ENCODE measurements around the gene MYO5B.

The MYO5B gene

DNA sequence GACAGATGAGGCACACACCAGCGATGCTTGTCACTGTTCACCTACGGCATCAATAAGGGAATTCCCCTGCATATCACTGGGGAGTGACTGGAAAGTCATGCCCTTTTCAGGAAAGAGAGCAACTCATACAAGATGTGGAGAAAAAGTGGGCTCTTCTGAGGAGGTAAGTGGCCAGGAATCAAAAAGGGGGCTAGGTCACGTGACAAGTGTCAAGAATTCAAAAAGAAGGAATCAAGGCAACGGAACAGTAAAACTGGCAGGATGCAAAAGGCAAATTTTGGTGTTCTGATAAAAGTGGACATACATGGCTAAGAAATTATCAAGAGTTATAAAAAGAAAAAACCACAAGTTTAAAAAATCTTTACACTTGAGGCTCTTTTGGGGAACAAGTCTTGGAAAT lies 190.9 kb downstream of the MYO5B start:
- no peak for DNase-seq

DNA sequence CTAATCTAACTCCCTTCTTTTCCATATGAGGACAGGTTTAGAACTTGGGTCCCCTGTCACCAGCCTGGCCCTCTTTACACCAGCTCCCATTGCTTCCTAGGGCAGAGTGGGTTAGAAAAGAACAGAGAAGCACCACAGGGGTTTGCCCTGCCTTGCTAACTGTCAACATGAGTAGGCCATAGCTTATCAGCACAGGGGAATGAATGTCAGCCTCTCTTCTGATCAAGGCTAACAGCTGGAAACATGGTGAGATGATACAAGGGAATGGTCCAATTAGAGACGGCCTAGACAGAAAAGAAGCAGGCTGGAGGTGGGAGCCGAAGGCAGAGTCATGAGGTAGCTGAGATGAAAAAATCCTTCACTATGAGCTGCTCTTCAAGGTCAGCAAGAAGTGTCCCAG lies 192.2 kb downstream of the MYO5B start:
- DNase-seq, result no peak

- no peak for DNase-seq
Observed at GRCh38 chr18:50000227-50000626, 194.7 kb downstream of the MYO5B start.

DNA sequence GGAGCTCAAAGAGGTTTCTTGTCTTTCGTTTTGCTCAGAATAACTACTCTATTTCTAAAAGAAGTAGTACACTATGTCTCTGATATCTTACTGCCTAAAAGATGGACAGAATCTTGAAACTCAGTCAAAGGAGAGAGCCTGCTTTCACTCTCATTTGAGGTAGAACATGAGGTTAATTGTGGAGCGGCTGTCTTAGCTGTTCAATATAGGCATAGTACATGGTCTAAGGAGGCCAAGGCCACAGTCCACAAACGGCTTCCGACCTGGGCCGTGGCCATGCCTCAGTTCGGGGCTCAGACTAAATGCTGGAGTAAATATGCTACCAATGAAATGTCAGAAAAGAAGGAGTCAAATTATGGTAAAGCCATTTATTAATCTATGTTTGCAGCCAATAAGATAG lies 195.8 kb downstream of the MYO5B start:
- no peak for DNase-seq

- no peak for DNase-seq
Observed at GRCh38 chr18:49997558-49997957, 197.4 kb downstream of the MYO5B start.

- DNase-seq, result no peak
Observed at GRCh38 chr18:49994410-49994809, 200.5 kb downstream of the MYO5B start.

GRCh38 chr18:49993299-49993698 lies 201.6 kb downstream of the MYO5B start:
- no peak for DNase-seq

GRCh38 chr18:49988733-49989132 lies 206.2 kb downstream of the MYO5B start:
- DNase-seq, result no peak

GRCh38 chr18:49988101-49988500 lies 206.8 kb downstream of the MYO5B start:
- DNase-seq, result no peak

DNA sequence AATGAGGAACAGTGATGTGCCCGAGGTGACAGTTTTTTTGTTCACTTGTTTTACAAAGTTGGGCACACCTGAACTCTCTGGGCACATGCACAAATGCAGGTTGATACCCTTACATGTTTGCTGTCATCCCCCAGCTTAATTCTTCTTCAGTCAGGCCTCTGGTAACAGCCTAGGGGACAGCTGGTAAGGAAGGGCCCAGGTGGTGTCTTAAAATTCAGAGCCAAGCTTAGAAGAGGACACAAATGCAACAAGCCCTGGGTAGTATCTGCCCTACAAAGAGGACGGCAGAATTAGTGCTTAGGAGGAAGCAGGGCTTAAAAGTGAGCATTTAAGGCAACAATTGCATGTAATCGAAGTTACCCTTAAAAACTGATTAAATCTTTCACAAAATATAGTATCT lies 209.7 kb downstream of the MYO5B start:
- no peak for DNase-seq

DNA sequence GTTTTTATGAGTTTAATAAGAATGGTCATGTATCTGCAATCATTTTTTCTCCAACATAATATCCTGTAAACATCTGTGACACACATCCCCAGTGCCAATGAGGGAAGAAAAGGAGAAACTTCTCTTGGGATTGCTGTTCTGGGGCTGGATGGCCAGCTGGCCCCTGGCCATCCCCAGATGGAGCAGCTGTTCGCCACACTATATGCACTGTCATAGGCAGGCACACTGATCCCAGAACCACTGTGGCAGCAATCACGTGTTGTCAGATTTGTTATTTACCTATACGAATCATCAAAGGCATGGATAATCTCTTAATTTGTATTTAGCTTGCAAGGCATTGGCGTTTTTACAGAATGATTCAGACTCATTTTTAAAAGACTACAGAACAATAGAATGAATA lies 214.1 kb downstream of the MYO5B start:
- DNase-seq, result no peak

DNA sequence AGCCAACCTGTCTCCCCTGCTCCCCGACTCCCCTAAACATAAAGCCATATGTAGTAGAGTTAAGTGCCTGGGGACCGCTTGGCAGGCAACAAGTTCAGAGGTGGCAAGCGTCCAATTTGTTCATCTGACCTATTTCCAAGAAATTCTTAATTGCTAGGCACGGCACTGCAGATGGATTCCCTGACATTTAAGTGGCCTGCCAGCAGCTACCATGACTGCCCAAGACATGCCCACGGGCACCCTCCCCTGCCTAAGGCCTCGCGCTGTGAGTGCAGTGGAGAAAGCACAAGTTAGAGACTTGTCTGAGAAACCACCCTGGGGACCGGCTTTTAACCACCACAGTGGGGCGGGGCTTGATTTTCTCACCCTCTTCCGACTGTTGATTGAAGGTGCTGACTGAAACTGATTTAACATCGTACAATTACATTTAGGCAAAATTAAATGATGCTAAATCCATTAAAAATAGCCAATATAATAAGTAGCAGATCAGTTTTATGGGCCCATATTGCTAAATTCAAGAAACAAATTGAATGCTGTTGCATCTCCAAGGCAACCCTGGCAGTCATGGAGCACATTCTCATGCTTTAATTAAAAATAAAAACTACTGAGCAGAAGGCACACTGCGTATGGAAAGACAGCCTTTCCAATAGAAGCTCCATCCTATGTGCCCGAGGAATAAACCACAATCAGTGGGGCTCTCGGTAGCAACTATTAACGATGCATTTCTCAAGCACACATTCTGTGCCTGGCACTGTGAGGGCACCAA lies 218.0 kb downstream of the MYO5B start:
- no peak for DNase-seq

DNA sequence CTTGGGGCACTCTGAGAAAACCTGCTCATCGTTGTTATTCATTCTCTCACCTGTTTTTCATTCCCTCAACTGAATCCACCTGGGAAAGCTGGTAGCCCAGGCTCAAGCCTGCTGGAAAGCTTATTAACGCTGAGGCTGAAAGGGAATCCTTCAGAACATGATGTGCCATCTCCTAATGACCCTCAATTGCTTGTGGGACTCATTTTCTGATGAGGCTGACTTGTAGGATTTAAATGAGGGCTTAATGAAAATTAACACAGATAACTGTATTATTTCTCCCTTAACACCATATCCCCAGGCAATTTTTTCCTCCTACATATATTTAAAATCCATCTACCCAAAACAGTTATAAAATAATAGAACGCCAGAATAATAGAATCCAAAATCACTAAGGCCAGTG lies 218.9 kb downstream of the MYO5B start:
- no peak for DNase-seq

DNA sequence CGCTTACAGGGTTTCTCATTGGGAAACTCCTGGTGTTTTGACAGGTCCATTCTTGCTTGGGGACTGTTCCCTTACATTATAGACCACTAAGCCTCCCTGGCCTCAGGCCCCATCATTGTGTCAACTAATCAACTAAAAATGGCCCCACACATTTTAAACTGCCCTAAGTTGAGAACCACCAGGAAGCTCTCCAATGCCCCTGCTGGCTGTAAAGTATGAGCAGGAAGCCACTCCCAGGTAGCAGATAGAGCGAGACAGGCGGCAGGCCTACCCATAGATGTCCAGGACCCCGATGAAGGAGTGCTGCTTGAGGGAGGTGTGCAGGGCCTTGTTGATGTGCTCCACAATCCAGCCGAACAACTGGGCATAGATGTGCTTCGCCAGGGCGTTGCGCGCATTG lies 220.9 kb downstream of the MYO5B start:
- no peak for DNase-seq

DNA sequence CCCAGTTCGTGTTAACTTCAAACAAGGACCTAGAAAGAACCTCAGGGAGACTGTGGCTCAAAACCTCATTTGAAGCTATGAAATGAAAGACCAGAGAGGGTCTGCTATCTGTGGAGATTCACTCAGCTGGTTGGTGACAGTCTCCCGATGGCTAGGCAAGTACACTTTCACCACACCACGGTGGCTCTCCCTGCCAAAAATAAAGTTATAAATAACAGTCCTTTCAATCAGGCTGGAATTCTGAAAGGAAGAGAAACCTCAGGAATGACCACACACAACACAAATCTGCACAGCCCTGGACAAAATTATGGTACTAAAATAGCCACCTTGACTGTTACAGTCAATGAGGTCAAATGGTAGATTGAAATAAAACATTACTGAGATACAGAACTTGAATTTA lies 221.4 kb downstream of the MYO5B start:
- DNase-seq, result no peak

DNA sequence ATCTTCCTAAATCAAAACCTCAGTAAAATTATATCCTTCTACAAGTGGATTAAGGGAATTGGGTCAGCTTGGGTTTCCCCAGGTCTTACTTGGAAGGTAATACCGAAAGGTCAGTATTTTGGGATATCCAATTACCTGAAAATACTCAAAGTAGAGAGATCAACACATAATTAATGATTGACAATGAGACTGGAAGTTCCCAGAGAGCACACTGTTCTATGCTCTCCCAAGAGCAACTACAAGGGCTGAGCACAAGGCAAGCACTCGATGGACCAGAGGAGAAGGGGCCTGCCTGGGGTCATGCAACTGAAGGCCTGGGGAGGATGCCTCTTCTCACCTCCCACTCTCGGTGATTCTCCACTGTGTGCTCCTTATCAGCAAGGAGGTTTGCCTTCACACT lies 222.4 kb downstream of the MYO5B start:
- DNase-seq, result no peak

GRCh38 chr18:49971462-49971861 lies 223.5 kb downstream of the MYO5B start:
- DNase-seq, result no peak

GRCh38 chr18:49970319-49970718 lies 224.6 kb downstream of the MYO5B start:
- no peak for DNase-seq

- no peak for DNase-seq
Observed at GRCh38 chr18:49968644-49969309, 226.2 kb downstream of the MYO5B start.

DNA sequence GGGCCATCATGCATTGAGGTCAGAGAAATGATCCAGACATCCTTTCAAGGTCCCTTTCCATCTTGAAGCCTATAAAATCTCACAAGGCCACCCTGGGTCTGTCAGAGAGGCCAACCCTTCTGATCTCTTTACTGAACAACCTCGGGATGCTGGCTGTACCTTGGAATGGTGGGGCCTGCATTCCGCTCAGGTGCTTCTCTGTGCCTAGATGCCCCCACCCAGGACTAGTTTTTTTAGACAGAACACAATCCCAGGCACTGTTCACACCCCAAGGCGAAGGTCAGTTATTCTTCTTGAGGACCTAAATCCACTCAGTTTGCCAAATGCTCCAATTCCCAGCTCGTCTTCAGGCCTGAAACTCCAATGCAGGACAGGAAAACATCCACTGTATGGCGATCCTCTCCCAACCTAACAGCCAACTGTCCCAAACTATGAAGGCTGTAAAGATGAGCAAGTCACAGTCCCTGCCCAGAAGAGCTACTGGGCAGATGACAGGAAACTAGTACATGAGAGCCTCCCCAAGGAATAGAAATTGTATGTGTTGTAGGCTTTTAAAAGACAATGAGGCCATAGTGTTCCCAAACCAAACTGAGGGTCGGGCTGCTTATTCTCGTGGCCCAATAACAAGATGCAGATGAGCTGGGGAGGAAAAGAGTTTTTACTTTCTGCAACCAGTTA lies 227.2 kb downstream of the MYO5B start:
- no peak for DNase-seq

GRCh38 chr18:49967171-49967570 lies 227.8 kb downstream of the MYO5B start:
- DNase-seq, result no peak

GRCh38 chr18:49966090-49966489 lies 228.9 kb downstream of the MYO5B start:
- DNase-seq, result no peak

- no peak for DNase-seq
Observed at GRCh38 chr18:49963217-49963616, 231.7 kb downstream of the MYO5B start.

- peak; percentile 5 for DNase-seq
Observed at GRCh38 chr18:49961271-49961670, 233.7 kb downstream of the MYO5B start.

Data from activated CD4-positive, alpha-beta T cell treated with anti-CD3 and anti-CD28 coated beads, Interleukin-2, Interleukin-6, amounts not matched to agents 100 ng/mL and 50 ng/mL, durations not matched to agents 16 hours and 8 hours (primary cell).